Measurements from ENCODE around the gene HCAR1. TPM values are rescaled to one million over a fixed set of nuclear protein-coding genes. Genes with fewer than 3 reads are reported as not detected.
"Not testable (repeated sequence)": the region's sequence is repeated elsewhere in the genome, so short reads cannot be mapped to it uniquely, and the experiment has no call there.

HCAR1 gene
- total RNA-seq, 1 donor from 2014 or later: 1.6 TPM

- Histone ChIP-seq H3K4me1 (no peaks in the 10 kb centered on the region), H3K9me3 (no peaks in the 10 kb centered on the region), H3K36me3 (no peaks in the 10 kb centered on the region), H3K27me3 (ENCODE audit: low read depth) (no peaks in the 10 kb centered on the region), H3K27ac (no peak overlapping the region), H3K4me3 (no peak overlapping the region)
- no peak for DNase-seq
- TF ChIP-seq, protein P1, sequence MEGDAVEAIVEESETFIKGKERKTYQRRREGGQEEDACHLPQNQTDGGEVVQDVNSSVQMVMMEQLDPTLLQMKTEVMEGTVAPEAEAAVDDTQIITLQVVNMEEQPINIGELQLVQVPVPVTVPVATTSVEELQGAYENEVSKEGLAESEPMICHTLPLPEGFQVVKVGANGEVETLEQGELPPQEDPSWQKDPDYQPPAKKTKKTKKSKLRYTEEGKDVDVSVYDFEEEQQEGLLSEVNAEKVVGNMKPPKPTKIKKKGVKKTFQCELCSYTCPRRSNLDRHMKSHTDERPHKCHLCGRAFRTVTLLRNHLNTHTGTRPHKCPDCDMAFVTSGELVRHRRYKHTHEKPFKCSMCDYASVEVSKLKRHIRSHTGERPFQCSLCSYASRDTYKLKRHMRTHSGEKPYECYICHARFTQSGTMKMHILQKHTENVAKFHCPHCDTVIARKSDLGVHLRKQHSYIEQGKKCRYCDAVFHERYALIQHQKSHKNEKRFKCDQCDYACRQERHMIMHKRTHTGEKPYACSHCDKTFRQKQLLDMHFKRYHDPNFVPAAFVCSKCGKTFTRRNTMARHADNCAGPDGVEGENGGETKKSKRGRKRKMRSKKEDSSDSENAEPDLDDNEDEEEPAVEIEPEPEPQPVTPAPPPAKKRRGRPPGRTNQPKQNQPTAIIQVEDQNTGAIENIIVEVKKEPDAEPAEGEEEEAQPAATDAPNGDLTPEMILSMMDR (IDR thresholded peaks at IDR 0.05): no peak
- intact Hi-C loops (cut with DNase I): no loop called here
- no peak for ATAC-seq
Measured at GRCh38 chr12:122686538-122686937, 44.1 kb downstream of the HCAR1 start.

DNA sequence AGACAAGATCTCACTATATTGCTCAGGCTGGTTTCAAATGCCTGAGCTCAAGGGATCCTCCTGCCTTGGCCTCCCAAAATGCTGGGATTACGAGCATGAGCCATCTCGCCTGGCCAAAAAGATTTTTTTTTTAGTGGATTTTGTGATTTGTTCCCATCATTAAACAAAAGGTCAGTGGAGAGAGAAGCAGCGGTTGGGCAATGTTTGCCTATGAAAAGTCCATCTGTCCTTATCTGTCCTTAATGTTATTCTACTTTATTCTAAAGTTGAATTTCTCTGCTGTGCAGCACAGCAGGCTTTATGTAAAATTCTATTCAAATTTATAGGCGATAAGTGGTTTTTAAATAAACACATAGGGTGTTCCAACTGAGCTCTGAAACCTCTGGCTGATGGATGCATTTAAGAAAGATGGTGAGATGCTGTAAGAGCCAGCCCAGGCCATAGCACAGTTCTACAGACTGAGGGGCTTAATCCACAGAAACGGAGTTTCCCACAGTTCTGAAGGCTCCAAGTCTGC, 46.3 kb downstream of the HCAR1 start:
- no peak overlapping the region for H3K27ac ChIP-seq
- TF ChIP-seq, protein P1 (IDR thresholded peaks at IDR 0.05): no peak
- ATAC-seq (no peak), DNase-seq (no peak)
- H3K4me1 ChIP-seq: peaks cover 4% of the 10 kb centered on the region
- H3K4me3 ChIP-seq: no peak overlapping the region
- H3K9me3 ChIP-seq: no peaks in the 10 kb centered on the region
- intact Hi-C loops (cut with DNase I): no loop called here
- H3K27me3 ChIP-seq (ENCODE audit: low read depth): no peaks in the 10 kb centered on the region
- no peaks in the 10 kb centered on the region for H3K36me3 ChIP-seq

- ATAC-seq: peak; percentile 72 to 87
- Histone ChIP-seq H3K4me3 (no peak overlapping the region), H3K36me3 (no peaks in the 10 kb centered on the region), H3K4me1 (peaks cover 10% of the 10 kb centered on the region), H3K9me3 (no peaks in the 10 kb centered on the region), H3K27me3 (ENCODE audit: low read depth) (no peaks in the 10 kb centered on the region), H3K27ac (no peak overlapping the region)
- TF ChIP-seq, protein P1 (IDR thresholded peaks at IDR 0.05): no peak
- intact Hi-C loops (cut with DNase I): no loop called here
- no peak for DNase-seq
Measured at GRCh38 chr12:122681814-122682213, 48.8 kb downstream of the HCAR1 start.

DNA sequence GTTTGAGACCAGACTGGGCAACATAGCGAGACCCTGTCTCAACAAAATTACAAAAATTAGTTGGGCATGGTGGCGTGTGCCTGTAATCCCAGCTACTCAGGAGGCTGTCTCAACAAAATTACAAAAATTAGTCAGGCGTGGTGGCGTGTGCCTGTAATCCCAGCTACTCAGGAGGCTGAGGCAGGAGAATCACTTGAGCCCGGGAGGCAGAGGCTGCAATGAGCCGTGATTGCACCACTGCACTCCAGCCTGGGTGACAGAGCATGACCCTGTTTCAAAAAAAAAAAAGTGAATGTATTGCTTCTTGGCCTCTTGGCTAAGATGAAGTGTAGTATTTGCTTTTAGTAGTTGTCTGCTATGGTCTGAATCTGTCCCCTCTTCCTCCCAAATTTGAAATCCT, 49.7 kb downstream of the HCAR1 start:
- peaks cover 10% of the 10 kb centered on the region for H3K4me1 ChIP-seq
- H3K27ac ChIP-seq; ATAC-seq; H3K4me3 ChIP-seq; H3K9me3 ChIP-seq; H3K36me3 ChIP-seq; DNase-seq; H3K27me3 ChIP-seq (ENCODE audit: low read depth); intact Hi-C loops (cut with DNase I): not testable (repeated sequence)

- H3K9me3 ChIP-seq; H3K27ac ChIP-seq; ATAC-seq; H3K4me3 ChIP-seq; H3K36me3 ChIP-seq; DNase-seq; H3K27me3 ChIP-seq (ENCODE audit: low read depth); intact Hi-C loops (cut with DNase I): not testable (repeated sequence)
- H3K4me1 ChIP-seq: peaks cover 10% of the 10 kb centered on the region
Measured at GRCh38 chr12:122676781-122677180, 53.9 kb downstream of the HCAR1 start.

Other genes starting within 250 kb of the HCAR1 start
- gene ZCCHC8, start 229.9 kb downstream of the HCAR1 start, total RNA-seq: 23.5 TPM
- 59.1 TPM for gene RSRC2, start 203.9 kb downstream of the HCAR1 start, total RNA-seq
- 8.7 TPM for gene KNTC1, start 203.6 kb downstream of the HCAR1 start, total RNA-seq
- 26.2 TPM for gene HCAR2, start 27.5 kb downstream of the HCAR1 start, total RNA-seq
- 6.9 TPM for gene HCAR3, start 14.0 kb downstream of the HCAR1 start, total RNA-seq
- gene DENR, start 22.0 kb upstream of the HCAR1 start, total RNA-seq: 30.9 TPM
- gene CCDC62, start 43.7 kb upstream of the HCAR1 start, total RNA-seq: 0.44 TPM
- gene HIP1R, start 104.6 kb upstream of the HCAR1 start, total RNA-seq: 28.2 TPM
- 34.5 TPM for gene VPS37B, start 165.3 kb upstream of the HCAR1 start, total RNA-seq
- 2.9 TPM for gene ABCB9, start 235.6 kb upstream of the HCAR1 start, total RNA-seq
- 19.5 TPM for gene OGFOD2, start 244.4 kb upstream of the HCAR1 start, total RNA-seq
- gene ARL6IP4, start 249.8 kb upstream of the HCAR1 start, total RNA-seq: 139 TPM